ENCODE data around the gene SUCLG2.

DNA sequence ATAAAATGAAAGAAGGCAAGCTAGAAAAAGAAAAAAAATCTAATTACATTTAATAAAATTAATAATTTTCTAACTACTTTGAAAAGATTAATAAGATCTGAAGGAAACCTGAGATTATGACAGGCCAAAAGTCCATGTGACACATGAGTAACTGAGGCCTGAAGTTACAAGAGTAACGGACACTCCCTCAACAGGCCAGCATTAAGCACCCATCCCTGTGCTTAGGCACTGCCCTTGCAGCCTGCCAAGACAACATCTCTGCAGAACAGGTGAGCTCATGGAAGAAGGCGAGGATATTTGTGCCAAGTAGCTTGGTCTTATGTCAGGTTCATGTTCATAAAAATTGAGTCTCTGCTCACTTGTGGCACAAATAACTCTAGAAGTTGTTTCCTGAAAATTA, 31.8 kb downstream of the SUCLG2 start:
- TF ChIP-seq, protein P1, sequence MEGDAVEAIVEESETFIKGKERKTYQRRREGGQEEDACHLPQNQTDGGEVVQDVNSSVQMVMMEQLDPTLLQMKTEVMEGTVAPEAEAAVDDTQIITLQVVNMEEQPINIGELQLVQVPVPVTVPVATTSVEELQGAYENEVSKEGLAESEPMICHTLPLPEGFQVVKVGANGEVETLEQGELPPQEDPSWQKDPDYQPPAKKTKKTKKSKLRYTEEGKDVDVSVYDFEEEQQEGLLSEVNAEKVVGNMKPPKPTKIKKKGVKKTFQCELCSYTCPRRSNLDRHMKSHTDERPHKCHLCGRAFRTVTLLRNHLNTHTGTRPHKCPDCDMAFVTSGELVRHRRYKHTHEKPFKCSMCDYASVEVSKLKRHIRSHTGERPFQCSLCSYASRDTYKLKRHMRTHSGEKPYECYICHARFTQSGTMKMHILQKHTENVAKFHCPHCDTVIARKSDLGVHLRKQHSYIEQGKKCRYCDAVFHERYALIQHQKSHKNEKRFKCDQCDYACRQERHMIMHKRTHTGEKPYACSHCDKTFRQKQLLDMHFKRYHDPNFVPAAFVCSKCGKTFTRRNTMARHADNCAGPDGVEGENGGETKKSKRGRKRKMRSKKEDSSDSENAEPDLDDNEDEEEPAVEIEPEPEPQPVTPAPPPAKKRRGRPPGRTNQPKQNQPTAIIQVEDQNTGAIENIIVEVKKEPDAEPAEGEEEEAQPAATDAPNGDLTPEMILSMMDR (conservative IDR thresholded peaks at IDR 0.05): no peak
- no peak for TF ChIP-seq EZH2 (IDR thresholded peaks at IDR 0.05; ENCODE audit: low read depth)
